PC-3 (cell line): ENCODE data around the gene PEX1. TPM values are rescaled to one million over a fixed set of nuclear protein-coding genes. Genes with fewer than 3 reads are reported as not detected.
"Not testable (repeated sequence)": the region's sequence is repeated elsewhere in the genome, so short reads cannot be mapped to it uniquely, and the experiment has no call there.

Source experiments
- ATAC-seq: fragments of 200-7000 bp; cut with Tn5 transposase; 2 replicates; pipeline ENCODE4 v1.9.1; 2020; ENCODE audit warnings: mild to moderate bottlenecking, moderate library complexity
- BruUV-seq: library from RNA; stranded (reverse); fragments of 400-500 nt; replicated peaks from 2 replicates; lab custom pipeline; 2021; lab: Mats Ljungman, UMichigan
- CTCF ChIA-PET: fragments of 300-600 bp; sonication (Branson Sonifier 250); formaldehyde crosslinking; loops from one replicate; lab custom pipeline; 2022; ENCODE audit warnings: antibody characterized with exemption; lab: Charles Lee
- POLR2A ChIA-PET: fragments of 300-600 bp; sonication (Branson Sonifier 250); formaldehyde crosslinking; loops from one replicate; lab custom pipeline; 2022; ENCODE audit warnings: antibody characterized with exemption; ENCODE audit not compliant: unreplicated experiment; lab: Charles Lee
- DNase-seq: peaks from one replicate; pipeline ENCODE4 v3.0.0-alpha.2; 2015
- H2AFZ ChIP-seq: fragments of 300-600 bp; sonication (generic); 2 replicates; pipeline ENCODE4 v1.6.0; 2016; ENCODE audit warnings: antibody characterized with exemption, low read length
- H3F3A ChIP-seq: fragments of 300-600 bp; sonication (generic); one replicate; pipeline ENCODE4 v1.6.0; 2017; ENCODE audit warnings: antibody characterized with exemption, low read length, control low read depth, mild to moderate bottlenecking; ENCODE audit not compliant: unreplicated experiment
- H3K27ac ChIP-seq: fragments of 300-600 bp; sonication (generic); 2 replicates; pipeline ENCODE4 v1.5.1; 2016; ENCODE audit warnings: mild to moderate bottlenecking, low read length
- H3K27me3 ChIP-seq: fragments of 300-600 bp; sonication (generic); 2 replicates; pipeline ENCODE4 v1.6.1; 2016; ENCODE audit warnings: low read length, mixed read lengths
- H3K36me3 ChIP-seq: fragments of 300-600 bp; sonication (generic); 2 replicates; pipeline ENCODE4 v1.6.1; 2016; ENCODE audit warnings: low read depth, mixed run types, low read length, mixed read lengths
- H3K4me1 ChIP-seq: fragments of 300-600 bp; sonication (generic); 2 replicates; pipeline ENCODE4 v1.5.1; 2016; ENCODE audit warnings: low read length; ENCODE audit not compliant: insufficient read depth
- H3K4me2 ChIP-seq: fragments of 300-600 bp; sonication (generic); 2 replicates; pipeline ENCODE4 v1.6.0; 2016; ENCODE audit warnings: low read length
- H3K4me3 ChIP-seq: fragments of 300-600 bp; sonication (generic); 2 replicates; pipeline ENCODE4 v1.5.1; 2016; ENCODE audit warnings: mild to moderate bottlenecking, low read length, mixed read lengths
- H3K79me2 ChIP-seq: fragments of 300-600 bp; sonication (generic); 2 replicates; pipeline ENCODE4 v1.6.1; 2017; ENCODE audit warnings: low read length, mixed read lengths
- H3K9ac ChIP-seq: fragments of 300-600 bp; sonication (generic); 2 replicates; pipeline ENCODE4 v1.6.0; 2016; ENCODE audit warnings: mild to moderate bottlenecking, low read length
- H3K9me2 ChIP-seq: fragments of 300-600 bp; sonication (generic); replicated peaks from 2 replicates; pipeline ENCODE4 v1.6.1; 2016; ENCODE audit warnings: mixed run types, low read length, mixed read lengths
- H3K9me3 ChIP-seq: fragments of 300-600 bp; sonication (generic); 2 replicates; pipeline ENCODE4 v1.6.1; 2016; ENCODE audit warnings: low read length, mixed read lengths
- H4K20me1 ChIP-seq: fragments of 300-600 bp; sonication (generic); 2 replicates; pipeline ENCODE4 v1.6.1; 2016; ENCODE audit warnings: low read length, mixed read lengths
- EZH2 ChIP-seq: fragments of 300-600 bp; sonication (generic); IDR thresholded peaks from one replicate; pipeline ENCODE4 v1.6.1; 2017; ENCODE audit warnings: antibody characterized with exemption, mild to moderate bottlenecking, low read length; ENCODE audit not compliant: unreplicated experiment
- EZH2phosphoT487 ChIP-seq: fragments of 300-600 bp; sonication (generic); IDR thresholded peaks from 2 replicates; pipeline ENCODE4 v1.6.1; 2018; ENCODE audit warnings: mild to moderate bottlenecking, antibody characterized with exemption, low read length, borderline replicate concordance
- intact Hi-C: fragments of 100-400 bp; cut with micrococcal nuclease; formaldehyde crosslinking; loops from 2 replicates; pipeline ENCODE4 v1.9.0; 2023
- total RNA-seq: library from RNA; depleted of rRNA; stranded (reverse); fragments of >200 nt; gene quantifications from 2 replicates; pipeline ENCODE4 v1.2.3, GENCODE V29; 2014
- TF ChIP-seq, protein P1 (sequence below): fragments of 300-600 bp; sonication (generic); conservative IDR thresholded peaks from 2 replicates; pipeline ENCODE4 v1.5.1; 2017; ENCODE audit warnings: antibody characterized with exemption, low read depth, mild to moderate bottlenecking, low read length

PEX1 gene
- total RNA-seq, 1 experiment from 2014 or later, result 8.5 TPM

DNA sequence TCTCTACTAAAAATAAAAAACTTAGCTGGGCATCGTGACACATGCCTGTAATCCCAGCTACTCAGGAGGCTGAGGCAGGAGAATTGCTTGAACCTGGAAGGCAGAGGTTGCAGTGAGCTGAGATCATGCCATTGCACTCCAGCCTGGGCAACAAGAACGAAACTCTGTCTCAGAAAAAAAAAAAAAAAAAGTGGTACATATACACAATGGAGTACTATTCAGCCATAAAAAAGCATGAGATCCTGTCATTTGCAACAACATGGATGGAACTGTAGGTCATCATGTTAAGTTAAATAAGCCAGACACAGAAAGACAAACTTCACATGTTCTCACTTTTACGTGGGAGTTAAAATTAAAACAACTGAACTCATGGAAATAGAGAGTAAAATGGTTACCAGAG, 15.2 kb upstream of the PEX1 start:
- BruUV-seq, H3K4me1 ChIP-seq, H3F3A ChIP-seq, H2AFZ ChIP-seq, H3K79me2 ChIP-seq, H3K9ac ChIP-seq, H3K27ac ChIP-seq, H3K9me3 ChIP-seq, H3K4me2 ChIP-seq, H3K9me2 ChIP-seq, H3K36me3 ChIP-seq, H3K27me3 ChIP-seq, DNase-seq, H4K20me1 ChIP-seq, POLR2A ChIA-PET, H3K4me3 ChIP-seq, intact Hi-C loops, CTCF ChIA-PET, ATAC-seq: not testable (repeated sequence)

DNA sequence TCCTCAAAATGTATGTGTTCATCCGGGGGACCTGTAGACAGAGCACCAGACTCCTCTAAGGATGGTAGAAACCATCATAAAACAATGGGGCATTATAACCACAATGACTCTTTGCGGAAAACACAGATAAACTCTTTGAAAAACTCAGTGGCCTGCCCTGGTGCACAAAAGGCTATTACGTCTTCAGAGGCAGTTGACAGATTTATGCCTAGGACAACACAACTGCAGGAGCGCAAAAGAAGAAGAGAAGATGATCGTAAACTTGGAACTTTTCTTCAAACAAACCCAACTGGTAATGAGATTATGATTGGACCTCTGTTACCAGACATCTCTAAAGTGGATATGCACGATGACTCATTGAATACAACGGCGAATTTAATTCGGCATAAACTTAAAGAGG, 6.3 kb upstream of the PEX1 start:
- H3K4me3 ChIP-seq, result no peak overlapping the region
- H3K9ac ChIP-seq, result no peak overlapping the region
- no peak for DNase-seq
- H3K27ac ChIP-seq, result no peak overlapping the region
- CTCF ChIA-PET, result no interaction called here
- TF ChIP-seq EZH2 (no peak), EZH2phosphoT487 (no peak)
- TF ChIP-seq, protein P1, sequence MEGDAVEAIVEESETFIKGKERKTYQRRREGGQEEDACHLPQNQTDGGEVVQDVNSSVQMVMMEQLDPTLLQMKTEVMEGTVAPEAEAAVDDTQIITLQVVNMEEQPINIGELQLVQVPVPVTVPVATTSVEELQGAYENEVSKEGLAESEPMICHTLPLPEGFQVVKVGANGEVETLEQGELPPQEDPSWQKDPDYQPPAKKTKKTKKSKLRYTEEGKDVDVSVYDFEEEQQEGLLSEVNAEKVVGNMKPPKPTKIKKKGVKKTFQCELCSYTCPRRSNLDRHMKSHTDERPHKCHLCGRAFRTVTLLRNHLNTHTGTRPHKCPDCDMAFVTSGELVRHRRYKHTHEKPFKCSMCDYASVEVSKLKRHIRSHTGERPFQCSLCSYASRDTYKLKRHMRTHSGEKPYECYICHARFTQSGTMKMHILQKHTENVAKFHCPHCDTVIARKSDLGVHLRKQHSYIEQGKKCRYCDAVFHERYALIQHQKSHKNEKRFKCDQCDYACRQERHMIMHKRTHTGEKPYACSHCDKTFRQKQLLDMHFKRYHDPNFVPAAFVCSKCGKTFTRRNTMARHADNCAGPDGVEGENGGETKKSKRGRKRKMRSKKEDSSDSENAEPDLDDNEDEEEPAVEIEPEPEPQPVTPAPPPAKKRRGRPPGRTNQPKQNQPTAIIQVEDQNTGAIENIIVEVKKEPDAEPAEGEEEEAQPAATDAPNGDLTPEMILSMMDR, result no peak
- peaks cover 2% of the 10 kb centered on the region; the same call in 1 of the 2 replicates for H3K4me1 ChIP-seq
- intact Hi-C loops, result no loop called here
- no peaks in the 10 kb centered on the region for H3K27me3 ChIP-seq
- H3K4me2 ChIP-seq, result no peak overlapping the region
- H4K20me1 ChIP-seq, result no peaks in the 10 kb centered on the region
- H2AFZ ChIP-seq, result no peak overlapping the region
- ATAC-seq, result no peak
- H3K9me3 ChIP-seq, result no peaks in the 10 kb centered on the region
- BruUV-seq, result no TSS peak
- POLR2A ChIA-PET, result no interaction called here
- no peaks in the 10 kb centered on the region for H3F3A ChIP-seq
- H3K9me2 ChIP-seq, result no peaks in the 10 kb centered on the region
- H3K36me3 ChIP-seq, result peaks cover 37% of the 10 kb centered on the region
- peaks cover 3% of the 10 kb centered on the region for H3K79me2 ChIP-seq

DNA sequence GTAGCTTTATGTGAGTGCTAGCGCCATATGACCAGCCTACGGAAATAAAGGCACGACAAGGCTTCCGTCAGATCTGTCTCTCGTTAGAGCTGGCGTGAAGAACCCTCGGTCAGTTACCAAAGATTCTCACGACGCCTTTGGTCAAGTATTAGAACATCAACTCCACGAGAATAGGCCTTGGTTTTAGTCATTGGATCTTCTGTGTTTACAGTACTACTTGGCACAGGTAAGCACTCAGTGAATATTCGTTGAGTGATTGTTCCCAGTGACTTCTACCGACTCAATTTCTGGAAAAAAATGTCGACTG, 591 bp upstream of the PEX1 start:
- DNase-seq (no peak), ATAC-seq (no peak)
- no peaks in the 10 kb centered on the region for H3K9me3 ChIP-seq
- H3K4me1 ChIP-seq, result peaks cover 17% of the 10 kb centered on the region
- peak overlapping the region; percentile 82 for H2AFZ ChIP-seq
- H3K4me2 ChIP-seq, result peak overlapping the region; percentile 93
- intact Hi-C loops, result loop anchor here (5.0 kb wide), 1 partner anchor 68 kb away; no protein-coding TSS in a partner anchor
- peaks cover 46% of the 10 kb centered on the region for H3K79me2 ChIP-seq
- peak overlapping the region; percentile 80 for H3K9ac ChIP-seq
- peak overlapping the region; percentile 84 for H3K4me3 ChIP-seq
- no peaks in the 10 kb centered on the region for H4K20me1 ChIP-seq
- no peaks in the 10 kb centered on the region for H3K27me3 ChIP-seq
- H3K36me3 ChIP-seq, result peaks cover 20% of the 10 kb centered on the region
- BruUV-seq, result TSS peak; percentile 83
- CTCF ChIA-PET, result interaction anchor here (0.5 to 1.2 kb wide), 15 partner anchors 14 to 1821 kb away, joined by 3 to 9 read pairs (median 5); partner anchors contain the start of gene GATAD1
- no peaks in the 10 kb centered on the region for H3F3A ChIP-seq
- POLR2A ChIA-PET, result interaction anchor here (0.5 to 1.1 kb wide), 12 partner anchors 20 to 854 kb away, joined by 3 to 26 read pairs (median 6); partner anchors contain the start of genes FAM133B and MTERF1
- H3K27ac ChIP-seq, result peak overlapping the region; percentile 12; the same call in 1 of the 2 replicates
- H3K9me2 ChIP-seq, result no peaks in the 10 kb centered on the region
- TF ChIP-seq EZH2, result no peak
- TF ChIP-seq, protein P1, result no peak
- TF ChIP-seq EZH2phosphoT487, result no peak
